GM12878 (cell line): ENCODE data around the gene NRG3.

Source experiments
- CHD4 ChIP-seq: fragments of 200-600 bp; sonication (generic); IDR thresholded peaks from 2 replicates; pipeline ENCODE4 v1.6.1; 2016; ENCODE audit warnings: mild to moderate bottlenecking
- ETV6 ChIP-seq, 2 experiments: fragments of 450-650 bp in 1 of 2; IDR thresholded peaks in 1 of 2; conservative IDR thresholded peaks in 1 of 2; 2 replicates each; pipeline ENCODE4 v1.6.1; 2014; ENCODE audit warnings: antibody characterized with exemption in 1 of 2, borderline replicate concordance in 1 of 2, low read depth in 1 of 2, mild to moderate bottlenecking in 1 of 2, moderate library complexity in 1 of 2
- FOXM1 ChIP-seq: IDR thresholded peaks from 2 replicates; pipeline ENCODE4 v1.6.1; 2012; ENCODE audit warnings: low read depth, mild to moderate bottlenecking, inconsistent platforms, low read length, moderate library complexity
- LARP7 ChIP-seq: fragments of 450-650 bp; IDR thresholded peaks from 2 replicates; pipeline ENCODE4 v1.6.1; 2017; ENCODE audit warnings: mild to moderate bottlenecking
- NFXL1 ChIP-seq: fragments of 450-650 bp; IDR thresholded peaks from 2 replicates; pipeline ENCODE4 v1.6.1; 2017; ENCODE audit warnings: antibody characterized with exemption, mild to moderate bottlenecking, borderline replicate concordance
- PAX5 ChIP-seq: IDR thresholded peaks from 2 replicates; pipeline ENCODE4 v1.6.1; 2011; ENCODE audit warnings: low read depth, low read length, borderline replicate concordance
- PAX8 ChIP-seq: fragments of 450-650 bp; IDR thresholded peaks from 2 replicates; pipeline ENCODE4 v1.6.1; 2017; ENCODE audit warnings: mild to moderate bottlenecking, moderate library complexity
- SPI1 ChIP-seq: IDR thresholded peaks from 2 replicates; pipeline ENCODE4 v1.6.1; 2011; ENCODE audit warnings: low read depth, mild to moderate bottlenecking, low read length, moderate library complexity, borderline replicate concordance; ENCODE audit not compliant: insufficient read depth
- SUZ12 ChIP-seq: fragments of 200-600 bp; sonication (generic); IDR thresholded peaks from one replicate; pipeline ENCODE4 v1.6.1; 2018; ENCODE audit warnings: antibody characterized with exemption, mild to moderate bottlenecking; ENCODE audit not compliant: unreplicated experiment
- TF ChIP-seq, protein P1 (sequence below): IDR thresholded peaks from 2 replicates; pipeline ENCODE4 v1.6.1; 2012; ENCODE audit warnings: improper control_type of control experiment, low read depth, low read length; ENCODE audit not compliant: insufficient replicate concordance
- TF ChIP-seq, protein P2 (sequence below): IDR thresholded peaks from 2 replicates; pipeline ENCODE4 v1.6.1; 2012; ENCODE audit warnings: low read depth, low read length, improper control_type of control experiment
- TF ChIP-seq, protein P3 (sequence below), 3 experiments: IDR thresholded peaks in 2 of 3; conservative IDR thresholded peaks in 1 of 3; 2 replicates each; pipeline ENCODE4 v1.5.1; 2011; ENCODE audit warnings: low read depth in 3 of 3, low read length in 3 of 3, mild to moderate bottlenecking in 3 of 3, control low read depth in 2 of 3, moderate library complexity in 2 of 3, inconsistent platforms in 1 of 3, mixed read lengths in 1 of 3; ENCODE audit not compliant: control insufficient read depth in 2 of 3, insufficient read depth in 1 of 3; ENCODE audit errors: extremely low read depth in 1 of 3
- TF ChIP-seq, protein P4 (sequence below): fragments of 450-650 bp; IDR thresholded peaks from 2 replicates; pipeline ENCODE4 v1.6.1; 2017; ENCODE audit warnings: antibody characterized with exemption, mild to moderate bottlenecking, moderate library complexity

DNA sequence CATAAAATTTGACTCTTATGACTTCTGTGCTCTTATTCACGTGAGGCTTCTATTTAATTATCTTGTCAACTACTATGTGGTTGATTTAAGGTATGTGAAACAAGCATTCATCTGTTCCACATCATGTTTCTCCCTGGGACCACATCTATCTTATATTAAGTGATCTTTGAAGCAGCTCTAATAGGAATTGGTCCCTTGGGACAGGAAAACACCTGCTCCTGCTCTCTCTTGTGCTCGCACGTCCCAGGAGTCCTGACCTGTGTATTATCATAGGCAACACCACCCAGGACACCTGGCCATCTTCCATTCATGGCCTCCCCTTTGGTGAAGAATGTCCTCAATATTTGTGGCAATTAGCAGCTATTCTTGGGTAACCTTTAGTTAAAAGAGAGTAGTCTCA, 269.2 kb downstream of the NRG3 start:
- TF ChIP-seq, protein P1, sequence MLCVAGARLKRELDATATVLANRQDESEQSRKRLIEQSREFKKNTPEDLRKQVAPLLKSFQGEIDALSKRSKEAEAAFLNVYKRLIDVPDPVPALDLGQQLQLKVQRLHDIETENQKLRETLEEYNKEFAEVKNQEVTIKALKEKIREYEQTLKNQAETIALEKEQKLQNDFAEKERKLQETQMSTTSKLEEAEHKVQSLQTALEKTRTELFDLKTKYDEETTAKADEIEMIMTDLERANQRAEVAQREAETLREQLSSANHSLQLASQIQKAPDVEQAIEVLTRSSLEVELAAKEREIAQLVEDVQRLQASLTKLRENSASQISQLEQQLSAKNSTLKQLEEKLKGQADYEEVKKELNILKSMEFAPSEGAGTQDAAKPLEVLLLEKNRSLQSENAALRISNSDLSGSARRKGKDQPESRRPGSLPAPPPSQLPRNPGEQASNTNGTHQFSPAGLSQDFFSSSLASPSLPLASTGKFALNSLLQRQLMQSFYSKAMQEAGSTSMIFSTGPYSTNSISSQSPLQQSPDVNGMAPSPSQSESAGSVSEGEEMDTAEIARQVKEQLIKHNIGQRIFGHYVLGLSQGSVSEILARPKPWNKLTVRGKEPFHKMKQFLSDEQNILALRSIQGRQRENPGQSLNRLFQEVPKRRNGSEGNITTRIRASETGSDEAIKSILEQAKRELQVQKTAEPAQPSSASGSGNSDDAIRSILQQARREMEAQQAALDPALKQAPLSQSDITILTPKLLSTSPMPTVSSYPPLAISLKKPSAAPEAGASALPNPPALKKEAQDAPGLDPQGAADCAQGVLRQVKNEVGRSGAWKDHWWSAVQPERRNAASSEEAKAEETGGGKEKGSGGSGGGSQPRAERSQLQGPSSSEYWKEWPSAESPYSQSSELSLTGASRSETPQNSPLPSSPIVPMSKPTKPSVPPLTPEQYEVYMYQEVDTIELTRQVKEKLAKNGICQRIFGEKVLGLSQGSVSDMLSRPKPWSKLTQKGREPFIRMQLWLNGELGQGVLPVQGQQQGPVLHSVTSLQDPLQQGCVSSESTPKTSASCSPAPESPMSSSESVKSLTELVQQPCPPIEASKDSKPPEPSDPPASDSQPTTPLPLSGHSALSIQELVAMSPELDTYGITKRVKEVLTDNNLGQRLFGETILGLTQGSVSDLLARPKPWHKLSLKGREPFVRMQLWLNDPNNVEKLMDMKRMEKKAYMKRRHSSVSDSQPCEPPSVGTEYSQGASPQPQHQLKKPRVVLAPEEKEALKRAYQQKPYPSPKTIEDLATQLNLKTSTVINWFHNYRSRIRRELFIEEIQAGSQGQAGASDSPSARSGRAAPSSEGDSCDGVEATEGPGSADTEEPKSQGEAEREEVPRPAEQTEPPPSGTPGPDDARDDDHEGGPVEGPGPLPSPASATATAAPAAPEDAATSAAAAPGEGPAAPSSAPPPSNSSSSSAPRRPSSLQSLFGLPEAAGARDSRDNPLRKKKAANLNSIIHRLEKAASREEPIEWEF, result no peak
- TF ChIP-seq SPI1 (no peak), PAX5 (no peak), CHD4 (no peak), SUZ12 (no peak), FOXM1 (no peak), NFXL1 (no peak), PAX8 (no peak), ETV6 (conservative IDR thresholded peaks at IDR 0.05 in 1 of 2, IDR thresholded peaks at IDR 0.05 in 1 of 2; ENCODE audit: borderline replicate concordance in 1 of 2, low read depth in 1 of 2) (no peak), LARP7 (no peak)
- TF ChIP-seq, protein P2, sequence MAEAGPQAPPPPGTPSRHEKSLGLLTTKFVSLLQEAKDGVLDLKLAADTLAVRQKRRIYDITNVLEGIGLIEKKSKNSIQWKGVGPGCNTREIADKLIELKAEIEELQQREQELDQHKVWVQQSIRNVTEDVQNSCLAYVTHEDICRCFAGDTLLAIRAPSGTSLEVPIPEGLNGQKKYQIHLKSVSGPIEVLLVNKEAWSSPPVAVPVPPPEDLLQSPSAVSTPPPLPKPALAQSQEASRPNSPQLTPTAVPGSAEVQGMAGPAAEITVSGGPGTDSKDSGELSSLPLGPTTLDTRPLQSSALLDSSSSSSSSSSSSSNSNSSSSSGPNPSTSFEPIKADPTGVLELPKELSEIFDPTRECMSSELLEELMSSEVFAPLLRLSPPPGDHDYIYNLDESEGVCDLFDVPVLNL, result no peak
- TF ChIP-seq, protein P3, sequence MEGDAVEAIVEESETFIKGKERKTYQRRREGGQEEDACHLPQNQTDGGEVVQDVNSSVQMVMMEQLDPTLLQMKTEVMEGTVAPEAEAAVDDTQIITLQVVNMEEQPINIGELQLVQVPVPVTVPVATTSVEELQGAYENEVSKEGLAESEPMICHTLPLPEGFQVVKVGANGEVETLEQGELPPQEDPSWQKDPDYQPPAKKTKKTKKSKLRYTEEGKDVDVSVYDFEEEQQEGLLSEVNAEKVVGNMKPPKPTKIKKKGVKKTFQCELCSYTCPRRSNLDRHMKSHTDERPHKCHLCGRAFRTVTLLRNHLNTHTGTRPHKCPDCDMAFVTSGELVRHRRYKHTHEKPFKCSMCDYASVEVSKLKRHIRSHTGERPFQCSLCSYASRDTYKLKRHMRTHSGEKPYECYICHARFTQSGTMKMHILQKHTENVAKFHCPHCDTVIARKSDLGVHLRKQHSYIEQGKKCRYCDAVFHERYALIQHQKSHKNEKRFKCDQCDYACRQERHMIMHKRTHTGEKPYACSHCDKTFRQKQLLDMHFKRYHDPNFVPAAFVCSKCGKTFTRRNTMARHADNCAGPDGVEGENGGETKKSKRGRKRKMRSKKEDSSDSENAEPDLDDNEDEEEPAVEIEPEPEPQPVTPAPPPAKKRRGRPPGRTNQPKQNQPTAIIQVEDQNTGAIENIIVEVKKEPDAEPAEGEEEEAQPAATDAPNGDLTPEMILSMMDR (IDR thresholded peaks at IDR 0.05 in 2 of 3, conservative IDR thresholded peaks at IDR 0.05 in 1 of 3; ENCODE audit: control insufficient read depth in 2 of 3, extremely low read depth in 1 of 3, insufficient read depth in 1 of 3, low read depth in 3 of 3, low read length in 3 of 3), result no peak
- TF ChIP-seq, protein P4, sequence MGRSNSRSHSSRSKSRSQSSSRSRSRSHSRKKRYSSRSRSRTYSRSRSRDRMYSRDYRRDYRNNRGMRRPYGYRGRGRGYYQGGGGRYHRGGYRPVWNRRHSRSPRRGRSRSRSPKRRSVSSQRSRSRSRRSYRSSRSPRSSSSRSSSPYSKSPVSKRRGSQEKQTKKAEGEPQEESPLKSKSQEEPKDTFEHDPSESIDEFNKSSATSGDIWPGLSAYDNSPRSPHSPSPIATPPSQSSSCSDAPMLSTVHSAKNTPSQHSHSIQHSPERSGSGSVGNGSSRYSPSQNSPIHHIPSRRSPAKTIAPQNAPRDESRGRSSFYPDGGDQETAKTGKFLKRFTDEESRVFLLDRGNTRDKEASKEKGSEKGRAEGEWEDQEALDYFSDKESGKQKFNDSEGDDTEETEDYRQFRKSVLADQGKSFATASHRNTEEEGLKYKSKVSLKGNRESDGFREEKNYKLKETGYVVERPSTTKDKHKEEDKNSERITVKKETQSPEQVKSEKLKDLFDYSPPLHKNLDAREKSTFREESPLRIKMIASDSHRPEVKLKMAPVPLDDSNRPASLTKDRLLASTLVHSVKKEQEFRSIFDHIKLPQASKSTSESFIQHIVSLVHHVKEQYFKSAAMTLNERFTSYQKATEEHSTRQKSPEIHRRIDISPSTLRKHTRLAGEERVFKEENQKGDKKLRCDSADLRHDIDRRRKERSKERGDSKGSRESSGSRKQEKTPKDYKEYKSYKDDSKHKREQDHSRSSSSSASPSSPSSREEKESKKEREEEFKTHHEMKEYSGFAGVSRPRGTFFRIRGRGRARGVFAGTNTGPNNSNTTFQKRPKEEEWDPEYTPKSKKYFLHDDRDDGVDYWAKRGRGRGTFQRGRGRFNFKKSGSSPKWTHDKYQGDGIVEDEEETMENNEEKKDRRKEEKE, result no peak
